Panc1 (cell line): ENCODE results near the gene SLC22A3. TPM values are rescaled to one million over a fixed set of nuclear protein-coding genes. Genes with fewer than 3 reads are reported as not detected.

ENCODE experiments used
- ATAC-seq: fragments of 200-7000 bp; cut with Tn5 transposase; 2 replicates; pipeline ENCODE4 v1.9.1; 2020; ENCODE audit warnings: mild to moderate bottlenecking, moderate library complexity
- BruUV-seq: library from RNA; stranded (reverse); fragments of 400-500 nt; replicated peaks from 2 replicates; lab custom pipeline; 2021; lab: Mats Ljungman, UMichigan
- CTCF ChIA-PET: fragments of 300-600 bp; sonication (Branson Sonifier 250); formaldehyde crosslinking; loops from one replicate; lab custom pipeline; 2022; ENCODE audit warnings: antibody characterized with exemption; lab: Charles Lee
- POLR2A ChIA-PET: fragments of 300-600 bp; sonication (Branson Sonifier 250); formaldehyde crosslinking; loops from one replicate; lab custom pipeline; 2022; ENCODE audit warnings: antibody characterized with exemption; lab: Charles Lee
- DNase-seq: peaks from one replicate; pipeline ENCODE4 v3.0.0-alpha.2; 2010; ENCODE audit warnings: low read depth, low spot score
- H3K27ac ChIP-seq: 2 replicates; pipeline ENCODE4 v1.5.1; 2011; ENCODE audit warnings: mild to moderate bottlenecking, low read length, inconsistent platforms
- H3K27me3 ChIP-seq: fragments of 200-500 bp; sonication (Bioruptor generic); 2 replicates; pipeline ENCODE4 v1.6.0; 2014; ENCODE audit warnings: low read length, inconsistent platforms; ENCODE audit not compliant: control insufficient read depth, insufficient read depth
- H3K36me3 ChIP-seq: fragments of 200-500 bp; sonication (Bioruptor generic); 2 replicates; pipeline ENCODE4 v1.5.1; 2014; ENCODE audit warnings: inconsistent platforms, mild to moderate bottlenecking, low read length, moderate library complexity; ENCODE audit not compliant: control insufficient read depth, insufficient read depth
- H3K4me1 ChIP-seq: 2 replicates; pipeline ENCODE4 v1.5.1; 2011; ENCODE audit warnings: inconsistent platforms, mild to moderate bottlenecking, low read length, moderate library complexity; ENCODE audit not compliant: control insufficient read depth, insufficient read depth
- H3K4me3 ChIP-seq, 2 experiments: 2 replicates each; pipeline ENCODE4 v1.5.1; 2011 to 2012; ENCODE audit warnings: low read depth in 2 of 2, low read length in 2 of 2, mild to moderate bottlenecking in 2 of 2, inconsistent platforms in 1 of 2, moderate library complexity in 1 of 2
- H3K9me3 ChIP-seq: fragments of 200-500 bp; sonication (Bioruptor generic); 2 replicates; pipeline ENCODE4 v1.5.1; 2014; ENCODE audit warnings: low read depth, mild to moderate bottlenecking, inconsistent platforms, low read length, moderate library complexity; ENCODE audit not compliant: control insufficient read depth, insufficient read depth
- POLR2AphosphoS5 ChIP-seq: IDR thresholded peaks from 2 replicates; pipeline ENCODE4 v1.6.1; 2012; ENCODE audit warnings: mild to moderate bottlenecking, low read depth, low read length, moderate library complexity
- SIN3A ChIP-seq: IDR thresholded peaks from 2 replicates; pipeline ENCODE4 v1.6.1; 2012; ENCODE audit warnings: low read depth, mild to moderate bottlenecking, low read length, moderate library complexity, borderline replicate concordance; ENCODE audit not compliant: insufficient read depth
- TCF7L2 ChIP-seq: IDR thresholded peaks from 2 replicates; pipeline ENCODE4 v1.6.1; 2011; ENCODE audit warnings: mild to moderate bottlenecking, low read depth, low read length, inconsistent platforms
- in situ Hi-C: cut with HindIII; loops from 2 replicates; pipeline ENCODE4 v1.10.0; 2016; ENCODE audit warnings: low sequenced_read_pairs, low pct_unique_long_range_greater_than_20kb
- intact Hi-C: fragments of 100-400 bp; cut with micrococcal nuclease; formaldehyde crosslinking; loops from one replicate; pipeline ENCODE4 v1.10.0; 2022; ENCODE audit not compliant: unreplicated experiment
- total RNA-seq: library from RNA; stranded (reverse); gene quantifications from one replicate; pipeline ENCODE4 v1.2.1, GENCODE V29; 2021; ENCODE audit not compliant: unreplicated experiment
- TF ChIP-seq, protein P1 (sequence below), 2 experiments: IDR thresholded peaks; 2 replicates each; pipeline ENCODE4 v1.6.1; 2011 to 2012; ENCODE audit warnings: low read depth in 2 of 2, control low read depth in 1 of 2, low read length in 1 of 2, mild to moderate bottlenecking in 1 of 2, moderate library complexity in 1 of 2; ENCODE audit not compliant: insufficient read depth in 1 of 2
- TF ChIP-seq, protein P2 (sequence below): fragments of 450-650 bp; IDR thresholded peaks from 2 replicates; pipeline ENCODE4 v1.5.1; 2017; ENCODE audit warnings: mild to moderate bottlenecking

SLC22A3 gene
- total RNA-seq, 1 experiment from 2014 or later, result not detected

GRCh38 chr6:160419488-160419887, 71.3 kb downstream of the SLC22A3 start:
- POLR2A ChIA-PET, result no interaction called here
- intact Hi-C loops (no loop called here), in situ Hi-C loops (no loop called here)
- no peak overlapping the region for H3K27ac ChIP-seq
- no peak overlapping the region for H3K4me3 ChIP-seq
- no peaks in the 10 kb centered on the region for H3K9me3 ChIP-seq
- no TSS peak for BruUV-seq
- ATAC-seq (no peak), DNase-seq (no peak)
- no peaks in the 10 kb centered on the region for H3K27me3 ChIP-seq
- TF ChIP-seq POLR2AphosphoS5 (no peak), TCF7L2 (no peak), SIN3A (no peak)
- TF ChIP-seq, protein P1, sequence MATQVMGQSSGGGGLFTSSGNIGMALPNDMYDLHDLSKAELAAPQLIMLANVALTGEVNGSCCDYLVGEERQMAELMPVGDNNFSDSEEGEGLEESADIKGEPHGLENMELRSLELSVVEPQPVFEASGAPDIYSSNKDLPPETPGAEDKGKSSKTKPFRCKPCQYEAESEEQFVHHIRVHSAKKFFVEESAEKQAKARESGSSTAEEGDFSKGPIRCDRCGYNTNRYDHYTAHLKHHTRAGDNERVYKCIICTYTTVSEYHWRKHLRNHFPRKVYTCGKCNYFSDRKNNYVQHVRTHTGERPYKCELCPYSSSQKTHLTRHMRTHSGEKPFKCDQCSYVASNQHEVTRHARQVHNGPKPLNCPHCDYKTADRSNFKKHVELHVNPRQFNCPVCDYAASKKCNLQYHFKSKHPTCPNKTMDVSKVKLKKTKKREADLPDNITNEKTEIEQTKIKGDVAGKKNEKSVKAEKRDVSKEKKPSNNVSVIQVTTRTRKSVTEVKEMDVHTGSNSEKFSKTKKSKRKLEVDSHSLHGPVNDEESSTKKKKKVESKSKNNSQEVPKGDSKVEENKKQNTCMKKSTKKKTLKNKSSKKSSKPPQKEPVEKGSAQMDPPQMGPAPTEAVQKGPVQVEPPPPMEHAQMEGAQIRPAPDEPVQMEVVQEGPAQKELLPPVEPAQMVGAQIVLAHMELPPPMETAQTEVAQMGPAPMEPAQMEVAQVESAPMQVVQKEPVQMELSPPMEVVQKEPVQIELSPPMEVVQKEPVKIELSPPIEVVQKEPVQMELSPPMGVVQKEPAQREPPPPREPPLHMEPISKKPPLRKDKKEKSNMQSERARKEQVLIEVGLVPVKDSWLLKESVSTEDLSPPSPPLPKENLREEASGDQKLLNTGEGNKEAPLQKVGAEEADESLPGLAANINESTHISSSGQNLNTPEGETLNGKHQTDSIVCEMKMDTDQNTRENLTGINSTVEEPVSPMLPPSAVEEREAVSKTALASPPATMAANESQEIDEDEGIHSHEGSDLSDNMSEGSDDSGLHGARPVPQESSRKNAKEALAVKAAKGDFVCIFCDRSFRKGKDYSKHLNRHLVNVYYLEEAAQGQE (IDR thresholded peaks at IDR 0.05; ENCODE audit: insufficient read depth in 1 of 2, low read depth in 2 of 2, low read length in 1 of 2), result no peak
- TF ChIP-seq, protein P2, sequence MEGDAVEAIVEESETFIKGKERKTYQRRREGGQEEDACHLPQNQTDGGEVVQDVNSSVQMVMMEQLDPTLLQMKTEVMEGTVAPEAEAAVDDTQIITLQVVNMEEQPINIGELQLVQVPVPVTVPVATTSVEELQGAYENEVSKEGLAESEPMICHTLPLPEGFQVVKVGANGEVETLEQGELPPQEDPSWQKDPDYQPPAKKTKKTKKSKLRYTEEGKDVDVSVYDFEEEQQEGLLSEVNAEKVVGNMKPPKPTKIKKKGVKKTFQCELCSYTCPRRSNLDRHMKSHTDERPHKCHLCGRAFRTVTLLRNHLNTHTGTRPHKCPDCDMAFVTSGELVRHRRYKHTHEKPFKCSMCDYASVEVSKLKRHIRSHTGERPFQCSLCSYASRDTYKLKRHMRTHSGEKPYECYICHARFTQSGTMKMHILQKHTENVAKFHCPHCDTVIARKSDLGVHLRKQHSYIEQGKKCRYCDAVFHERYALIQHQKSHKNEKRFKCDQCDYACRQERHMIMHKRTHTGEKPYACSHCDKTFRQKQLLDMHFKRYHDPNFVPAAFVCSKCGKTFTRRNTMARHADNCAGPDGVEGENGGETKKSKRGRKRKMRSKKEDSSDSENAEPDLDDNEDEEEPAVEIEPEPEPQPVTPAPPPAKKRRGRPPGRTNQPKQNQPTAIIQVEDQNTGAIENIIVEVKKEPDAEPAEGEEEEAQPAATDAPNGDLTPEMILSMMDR, result no peak
- H3K4me1 ChIP-seq, result no peaks in the 10 kb centered on the region
- CTCF ChIA-PET, result no interaction called here
- no peaks in the 10 kb centered on the region for H3K36me3 ChIP-seq

DNA sequence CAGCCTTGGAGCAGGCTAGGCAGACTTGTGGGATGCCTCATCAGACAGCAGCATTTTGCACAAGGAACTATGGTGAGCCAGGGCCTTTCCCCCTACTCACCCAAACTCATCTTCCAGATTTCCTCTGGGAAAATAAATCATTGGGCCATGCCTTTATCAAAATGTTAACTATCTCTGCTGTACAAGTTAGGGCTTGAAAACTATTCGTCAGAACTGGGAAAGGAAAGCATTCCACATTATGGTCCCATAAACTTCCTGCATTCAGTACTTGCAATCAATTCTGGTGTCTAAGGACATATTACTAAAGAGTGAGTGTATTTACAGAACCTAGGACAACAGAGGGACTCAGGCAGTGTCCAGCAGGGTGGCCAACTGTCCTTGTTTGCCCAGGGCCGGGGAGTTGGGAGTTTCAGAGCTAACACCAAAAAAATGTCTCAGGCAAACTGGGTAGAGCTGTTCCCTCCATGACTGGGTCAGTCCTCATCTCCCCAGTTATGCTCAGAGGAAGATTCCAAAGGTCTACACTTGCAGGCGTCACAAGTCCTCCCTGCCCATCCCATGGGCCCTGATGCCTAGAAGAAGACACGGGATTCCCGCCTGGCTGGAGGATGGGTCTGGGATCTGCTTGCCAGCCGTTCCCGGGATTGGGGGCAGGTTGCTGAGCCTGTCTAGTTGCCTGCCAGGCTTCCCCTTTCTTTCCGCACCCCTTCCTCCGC, 72.2 kb downstream of the SLC22A3 start:
- H3K27ac ChIP-seq, result no peak overlapping the region
- no peak for DNase-seq
- no peak overlapping the region for H3K4me3 ChIP-seq
- TF ChIP-seq, protein P2, result no peak
- TF ChIP-seq POLR2AphosphoS5 (no peak), TCF7L2 (no peak), SIN3A (no peak)
- TF ChIP-seq, protein P1 (IDR thresholded peaks at IDR 0.05; ENCODE audit: insufficient read depth in 1 of 2, low read depth in 2 of 2, low read length in 1 of 2), result no peak
- in situ Hi-C loops, result no loop called here
- H3K4me1 ChIP-seq, result no peaks in the 10 kb centered on the region
- intact Hi-C loops, result no loop called here
- H3K27me3 ChIP-seq, result no peaks in the 10 kb centered on the region
- BruUV-seq, result no TSS peak
- POLR2A ChIA-PET, result no interaction called here
- H3K36me3 ChIP-seq, result no peaks in the 10 kb centered on the region
- no peaks in the 10 kb centered on the region for H3K9me3 ChIP-seq
- CTCF ChIA-PET, result no interaction called here
- no peak for ATAC-seq
